Activated T-cell treated with anti-CD3 and anti-CD28 coated beads for 48 hours (primary cell): Measurements from ENCODE around the gene PDE9A.
"Not testable (repeated sequence)": the region's sequence is repeated elsewhere in the genome, so short reads cannot be mapped to it uniquely, and the experiment has no call there.

Experiments used
- DNase-seq: peaks from one replicate; pipeline ENCODE4 v3.0.0-alpha.2; 2020; ENCODE audit warnings: low read depth

PDE9A gene

DNA sequence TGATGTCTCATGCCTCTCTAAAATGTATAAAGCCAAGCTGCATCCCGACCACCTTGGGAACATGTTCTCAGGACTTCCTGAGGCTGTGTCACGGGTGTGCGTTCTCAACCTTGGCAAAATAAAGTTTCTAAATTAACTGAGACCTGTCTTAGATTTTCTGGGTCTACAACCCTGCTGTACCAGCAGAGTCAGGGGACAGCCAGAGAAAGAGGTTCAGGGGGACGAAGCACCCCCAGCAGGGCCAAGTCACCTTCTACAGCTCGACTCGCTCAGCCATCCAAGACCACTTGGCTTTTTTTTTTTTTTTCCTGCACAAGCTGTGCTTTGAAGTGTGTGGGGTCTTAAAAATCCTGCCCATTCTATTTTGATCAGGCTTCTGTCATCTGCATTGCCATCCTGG is 28.5 kb upstream of the PDE9A start:
- DNase-seq = no peak

DNA sequence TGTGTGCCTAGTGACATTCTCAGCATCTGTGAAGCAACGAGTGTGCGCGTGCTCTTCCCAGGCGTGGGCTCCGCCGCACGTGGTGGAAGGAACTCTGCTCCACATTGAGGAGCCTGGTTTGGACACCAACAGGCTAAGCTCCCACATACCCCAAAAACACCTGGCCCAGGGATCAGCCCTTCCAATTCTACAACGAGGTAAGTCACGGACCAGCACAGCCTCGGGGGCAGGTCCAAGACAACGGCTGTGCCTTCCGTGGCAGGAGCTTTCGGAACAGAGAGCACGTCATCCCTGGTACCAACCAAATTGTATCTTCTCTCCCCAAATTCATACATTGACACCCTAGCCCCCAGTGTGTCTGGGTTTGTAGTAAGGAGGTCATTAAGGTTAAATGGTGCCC is 27.2 kb upstream of the PDE9A start:
- DNase-seq = no peak

DNA sequence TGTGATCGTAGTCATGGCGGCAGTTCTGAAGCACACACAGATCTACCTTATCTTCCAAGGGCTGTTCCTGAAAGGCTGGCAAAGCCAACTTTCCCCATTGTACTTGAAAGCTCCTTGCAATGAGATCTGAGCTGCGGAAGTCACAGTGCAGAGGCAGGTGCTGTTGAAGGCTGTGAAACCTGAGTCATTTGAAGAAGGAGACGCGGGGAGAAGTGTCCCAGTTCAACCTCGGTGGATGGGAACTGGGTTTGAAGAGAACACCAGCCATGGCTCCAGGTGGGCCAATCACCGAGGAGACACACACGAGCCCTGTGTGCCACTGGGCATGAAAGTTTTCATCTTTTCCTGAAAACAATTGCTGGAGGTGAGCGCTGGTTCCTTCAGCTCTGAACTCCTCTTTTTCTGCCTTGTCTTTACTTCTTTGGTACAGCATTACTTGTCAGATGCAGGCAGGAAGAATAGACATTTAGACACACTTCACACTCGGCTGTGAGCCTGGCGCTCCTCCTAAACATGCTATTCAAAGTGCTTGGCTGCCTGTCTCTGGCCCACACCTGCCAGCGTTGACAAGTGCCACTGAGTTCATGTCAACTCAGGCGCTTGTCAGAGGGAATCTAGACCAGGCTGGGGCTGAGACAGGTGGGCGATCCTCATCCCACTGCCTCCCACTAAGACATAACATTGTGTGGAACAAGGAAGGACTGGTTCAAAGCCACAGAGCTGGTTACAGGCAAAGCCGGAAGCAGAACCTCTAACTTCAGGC is 25.7 kb upstream of the PDE9A start:
- no peak for DNase-seq

DNA sequence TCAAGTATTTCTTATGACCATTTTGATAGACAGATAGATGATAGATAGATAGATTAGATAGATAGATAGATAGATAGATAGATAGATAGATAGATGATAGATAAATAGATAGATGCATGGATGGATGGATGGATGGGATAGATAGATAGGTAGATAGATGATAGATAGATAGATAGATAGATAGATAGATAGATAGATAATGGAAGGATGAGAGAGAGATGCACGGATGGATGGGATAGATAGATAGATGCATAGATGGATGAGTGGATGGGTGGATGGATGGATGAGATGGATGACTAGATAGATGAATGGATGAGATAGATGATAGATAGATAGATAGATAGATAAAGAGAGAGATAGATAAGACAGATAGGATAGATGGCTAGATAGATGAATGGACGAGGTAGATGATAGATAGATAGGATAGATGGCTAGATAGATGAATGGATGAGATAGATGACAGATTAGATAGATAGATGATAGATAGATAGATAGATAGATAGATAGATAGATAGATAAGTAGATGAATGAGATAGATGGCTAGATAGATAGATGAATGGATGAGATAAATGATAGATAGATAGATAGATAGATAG is 24.9 kb upstream of the PDE9A start:
- not testable (repeated sequence) for DNase-seq

DNA sequence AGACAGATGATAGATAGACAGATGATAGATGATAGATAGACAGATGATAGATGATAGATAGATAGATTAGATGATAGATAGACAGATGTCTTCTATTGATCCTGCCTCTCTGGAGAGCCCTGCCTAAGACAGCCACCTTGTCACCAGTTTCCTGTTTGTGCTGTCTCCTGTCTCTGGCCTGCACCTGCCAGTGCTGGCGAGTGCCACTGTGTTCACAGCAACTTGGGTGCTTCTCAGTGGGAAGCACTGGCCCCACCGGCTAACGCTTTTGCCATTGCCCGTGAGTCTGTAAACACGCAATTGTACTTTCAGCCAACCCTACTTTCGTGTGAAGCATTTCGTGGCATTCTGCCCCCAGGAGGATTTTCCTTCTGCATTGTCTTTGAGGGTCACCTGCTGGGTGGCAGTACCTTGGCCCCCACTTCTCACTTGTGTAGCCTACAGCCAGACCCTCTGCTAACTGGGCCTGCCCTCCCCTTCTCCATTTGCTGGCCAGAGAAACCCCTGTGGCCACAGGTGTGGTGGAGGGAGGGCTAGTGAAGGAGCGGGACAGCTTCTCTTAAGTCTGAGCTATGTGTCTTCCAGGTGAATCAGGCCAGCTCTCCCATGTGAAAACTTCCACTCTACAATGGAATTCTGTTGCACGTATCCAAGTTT is 23.4 kb upstream of the PDE9A start:
- no peak for DNase-seq

DNA sequence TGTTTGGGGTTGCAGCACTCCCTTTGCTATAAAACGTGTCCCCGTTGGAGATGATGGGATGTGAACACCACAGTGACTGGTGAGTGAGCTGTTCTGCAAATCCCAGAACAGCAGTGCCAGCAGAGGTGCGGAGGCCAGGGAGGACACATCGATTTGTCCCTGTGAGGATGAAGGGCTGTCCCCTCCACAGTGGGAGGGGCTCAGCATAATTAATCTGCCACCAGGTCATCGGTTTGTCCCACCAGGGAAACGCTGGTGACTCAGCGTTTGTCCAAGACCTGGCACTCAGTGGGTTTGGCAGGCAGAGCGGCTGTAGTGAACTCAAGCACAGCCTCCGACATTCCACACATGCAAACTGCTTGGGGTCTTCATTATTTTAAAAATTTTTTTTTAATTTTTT is 22.8 kb upstream of the PDE9A start:
- no peak for DNase-seq

DNA sequence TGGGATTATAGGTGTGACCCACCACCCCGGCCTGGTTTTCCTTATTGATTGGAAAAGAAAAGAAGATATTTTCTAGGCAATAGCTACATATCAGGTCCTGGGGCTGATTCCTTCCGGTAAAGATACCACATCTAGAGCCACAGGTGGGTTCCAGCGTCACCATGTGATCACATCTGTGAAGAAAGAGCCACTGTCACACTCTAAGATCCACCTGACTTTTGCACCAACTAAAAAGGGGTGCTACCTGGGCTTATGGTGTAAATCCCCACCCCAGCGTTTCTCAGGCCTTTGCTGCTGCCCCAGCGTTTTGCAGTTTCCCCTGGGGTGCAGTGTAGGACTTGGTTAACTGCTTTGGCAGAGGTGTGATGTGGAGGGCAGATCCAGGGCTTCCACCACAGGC is 22.3 kb upstream of the PDE9A start:
- DNase-seq = no peak

DNA sequence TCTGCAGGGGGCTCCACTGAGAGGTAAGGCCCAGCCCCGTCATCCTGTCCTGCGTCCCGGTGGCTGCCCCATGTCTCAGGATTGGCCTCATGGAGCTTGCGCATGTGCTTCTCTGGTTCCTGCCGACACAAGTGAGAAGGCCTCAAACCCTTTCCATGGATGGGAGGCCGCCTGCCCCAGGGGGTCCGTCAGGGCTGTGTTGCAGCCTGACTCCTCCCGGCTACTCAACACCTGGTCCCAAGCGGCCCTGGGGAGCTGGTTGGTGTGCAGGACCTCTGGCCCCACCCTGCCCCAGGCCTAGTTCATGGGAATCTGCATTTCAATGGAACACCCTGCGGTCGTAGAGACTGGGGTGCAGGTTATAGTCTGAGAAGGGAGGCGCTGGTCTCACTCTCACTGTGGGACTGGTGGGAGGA is 21.1 kb upstream of the PDE9A start:
- DNase-seq = no peak

DNA sequence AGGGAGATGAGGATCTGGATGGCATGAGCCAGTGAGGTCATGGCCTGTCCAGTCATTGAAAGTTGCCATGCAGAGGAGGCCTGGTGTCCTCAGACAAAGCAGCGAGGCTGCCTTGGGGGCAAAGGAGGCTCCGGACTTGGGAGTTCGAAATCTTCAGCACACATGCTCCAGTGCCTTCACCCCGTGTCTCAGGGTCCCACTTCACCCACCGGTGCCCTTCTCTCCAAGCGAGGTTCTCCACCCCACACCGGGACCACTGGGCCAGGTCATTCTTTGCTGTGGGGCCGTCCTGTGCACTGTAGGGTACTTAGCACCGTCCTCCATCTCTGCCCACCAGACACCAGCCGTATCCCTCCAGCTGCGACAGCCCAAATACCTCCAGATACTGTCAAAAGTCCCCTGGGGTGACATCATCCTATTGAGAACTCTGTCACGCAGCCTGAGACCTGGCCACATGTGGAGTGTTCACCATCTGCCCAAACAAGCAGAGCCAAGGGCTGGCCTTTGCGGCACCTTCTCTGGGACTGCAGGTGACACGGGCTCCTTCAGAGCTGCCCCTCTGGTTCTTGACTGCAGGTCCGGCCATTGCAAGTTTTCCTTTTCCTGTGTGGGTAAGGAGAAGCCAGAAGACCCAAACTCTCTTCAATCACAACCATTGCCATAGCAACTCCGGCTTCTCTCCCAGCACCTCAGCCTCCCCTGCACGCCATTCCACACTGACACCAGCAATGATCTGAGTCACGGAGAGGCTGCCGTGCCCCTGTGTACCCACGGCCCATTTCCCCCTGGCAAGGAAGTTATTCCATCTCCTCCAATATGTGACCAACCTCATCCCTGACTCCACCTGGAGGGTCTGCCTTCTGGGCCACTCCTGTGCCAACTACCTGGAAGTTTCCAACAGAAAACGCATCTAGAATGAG is 20.4 kb upstream of the PDE9A start:
- DNase-seq = no peak

DNA sequence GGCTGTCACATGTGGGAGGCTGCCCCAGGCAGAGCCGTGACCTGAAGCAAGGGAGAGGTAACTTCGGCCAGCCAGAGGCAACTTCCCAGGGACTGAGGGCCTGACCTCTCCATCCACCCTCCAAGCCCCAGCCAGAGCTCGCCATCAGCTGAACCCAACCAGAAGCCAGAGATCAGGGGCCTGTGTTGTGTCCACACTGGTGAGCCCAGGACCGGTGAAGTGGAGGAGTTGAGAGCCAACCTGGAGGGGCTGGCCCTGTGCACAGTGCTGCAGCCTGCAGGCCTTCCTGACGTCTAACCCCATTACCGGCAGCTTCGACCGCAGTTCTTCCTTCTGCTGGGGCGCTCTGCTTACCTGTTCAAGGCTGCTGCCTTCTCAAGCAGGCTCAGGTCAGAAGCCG is 19.6 kb upstream of the PDE9A start:
- DNase-seq = no peak

DNA sequence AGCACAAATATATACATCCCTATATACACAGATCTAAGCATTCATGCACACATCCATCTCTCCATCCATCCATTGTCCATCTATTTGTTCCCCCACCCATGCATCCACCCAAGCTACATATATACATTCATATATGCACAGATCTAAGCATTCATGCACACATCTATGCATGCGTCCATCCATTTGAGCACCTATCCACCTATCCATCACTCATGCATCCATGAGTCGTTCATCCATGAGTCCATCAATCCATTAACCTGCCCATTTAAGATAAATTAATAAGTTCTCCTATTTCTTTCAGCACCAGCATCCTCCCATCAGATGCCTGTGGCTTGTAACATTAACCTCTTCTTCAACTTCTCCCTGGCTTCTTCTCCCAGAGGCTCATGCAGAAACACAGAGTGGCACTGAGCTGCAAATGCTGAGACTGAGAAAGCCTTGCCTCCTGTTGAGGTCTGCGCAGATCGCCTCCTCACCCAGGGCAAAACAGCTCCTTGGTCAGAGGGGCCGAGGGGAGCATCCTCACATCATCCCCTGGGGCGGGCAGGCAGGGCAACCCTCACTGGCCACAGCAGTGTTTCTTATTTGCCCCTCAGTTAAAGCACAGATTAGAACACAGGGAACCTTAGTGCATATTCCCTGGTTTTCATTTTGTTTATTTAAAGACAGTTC is 17.4 kb upstream of the PDE9A start:
- DNase-seq = no peak

DNA sequence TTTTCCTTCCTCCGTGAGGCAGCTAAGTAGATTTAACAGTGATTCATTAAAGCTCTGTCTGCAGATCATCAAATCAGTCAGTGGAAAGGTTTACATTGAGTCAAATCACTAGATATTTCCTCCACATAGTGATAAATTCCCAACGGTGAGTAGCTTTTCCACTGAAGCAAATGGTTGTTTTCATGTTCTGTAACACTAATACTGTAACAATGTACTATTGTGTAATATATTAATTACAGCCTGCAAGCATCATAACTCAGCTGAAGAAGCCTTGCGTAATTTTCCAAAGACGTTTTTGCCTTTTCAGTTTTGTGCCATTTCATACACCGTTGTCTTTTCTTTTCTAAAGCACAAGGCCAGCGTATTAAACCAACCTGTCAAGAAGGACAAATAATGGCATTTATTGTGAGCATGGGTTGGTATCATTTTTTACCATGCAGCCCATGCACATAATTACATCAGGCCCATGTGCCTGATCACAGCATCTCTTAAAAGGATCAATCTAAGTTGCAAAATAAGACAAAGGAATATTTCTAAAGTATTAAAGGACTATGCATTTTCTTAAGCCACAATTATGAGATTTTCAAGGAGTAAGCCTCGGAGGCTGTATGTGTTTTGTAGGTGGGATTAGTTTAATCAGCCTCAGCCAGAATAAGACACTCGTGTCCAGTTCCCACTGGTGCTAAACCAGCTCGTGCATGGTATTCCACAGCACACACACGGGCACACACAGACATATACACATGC is 16.7 kb upstream of the PDE9A start:
- no peak for DNase-seq

DNA sequence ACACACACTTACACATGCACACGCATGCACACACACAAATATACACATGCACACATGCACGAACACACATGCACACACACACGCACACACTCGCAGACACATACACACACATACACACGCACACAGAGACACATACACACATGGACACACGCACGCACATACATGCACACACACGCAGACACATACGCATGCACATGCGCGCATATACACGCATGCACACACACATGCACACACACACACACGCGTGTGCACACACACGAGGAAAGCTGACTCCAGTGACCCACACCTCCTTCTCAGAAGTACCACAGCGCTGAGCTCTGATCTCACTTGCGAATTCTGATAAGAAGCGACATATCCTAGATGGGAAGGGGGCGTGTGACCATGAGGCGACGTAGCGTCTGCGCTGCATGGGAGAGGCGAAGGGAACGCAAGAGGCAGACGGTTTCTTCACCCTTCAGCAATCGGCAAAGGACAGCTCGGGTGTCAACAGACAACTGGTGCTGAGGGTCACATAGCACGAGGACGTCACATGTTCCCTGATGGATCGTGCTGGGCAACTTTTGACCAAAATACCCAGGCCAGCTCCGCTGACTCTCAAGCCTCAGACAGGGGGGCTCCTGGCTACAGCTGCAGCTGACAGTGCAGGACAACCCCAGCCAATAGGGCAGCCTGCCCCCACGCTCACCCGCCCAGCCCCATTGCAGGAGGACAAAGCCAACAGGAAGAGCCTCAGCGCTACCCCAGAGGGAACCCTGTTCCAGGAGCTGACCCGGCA is 16.0 kb upstream of the PDE9A start:
- DNase-seq = no peak

DNA sequence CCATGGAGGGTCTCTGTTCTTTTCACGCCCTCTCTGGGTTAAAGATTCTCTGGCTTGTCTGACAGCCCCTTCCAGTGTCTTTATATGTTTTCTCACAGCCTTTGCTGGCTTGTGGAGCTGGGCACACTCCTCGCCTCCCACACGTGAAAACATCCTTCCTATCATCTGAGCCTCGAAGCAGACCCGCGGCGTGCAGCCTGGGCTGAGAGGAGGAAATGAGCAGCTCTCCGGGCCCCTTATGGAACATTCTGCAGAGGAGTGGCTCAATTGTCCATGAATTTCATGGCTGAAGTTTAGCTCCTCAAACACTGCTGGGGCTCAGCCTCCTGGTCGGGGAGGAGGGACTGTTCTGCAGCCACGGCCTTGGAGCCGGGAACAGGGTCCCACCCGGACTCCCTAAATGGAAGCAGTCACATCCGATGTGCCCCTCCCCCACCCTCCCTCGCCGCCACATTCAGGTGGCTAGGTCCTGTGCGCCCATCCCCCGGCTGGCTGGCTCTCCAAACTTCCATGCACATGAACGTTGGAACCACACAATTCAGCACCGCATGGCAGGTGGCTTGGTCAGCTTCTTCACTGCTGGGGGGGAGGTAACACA is 15.1 kb upstream of the PDE9A start:
- DNase-seq = no peak

DNA sequence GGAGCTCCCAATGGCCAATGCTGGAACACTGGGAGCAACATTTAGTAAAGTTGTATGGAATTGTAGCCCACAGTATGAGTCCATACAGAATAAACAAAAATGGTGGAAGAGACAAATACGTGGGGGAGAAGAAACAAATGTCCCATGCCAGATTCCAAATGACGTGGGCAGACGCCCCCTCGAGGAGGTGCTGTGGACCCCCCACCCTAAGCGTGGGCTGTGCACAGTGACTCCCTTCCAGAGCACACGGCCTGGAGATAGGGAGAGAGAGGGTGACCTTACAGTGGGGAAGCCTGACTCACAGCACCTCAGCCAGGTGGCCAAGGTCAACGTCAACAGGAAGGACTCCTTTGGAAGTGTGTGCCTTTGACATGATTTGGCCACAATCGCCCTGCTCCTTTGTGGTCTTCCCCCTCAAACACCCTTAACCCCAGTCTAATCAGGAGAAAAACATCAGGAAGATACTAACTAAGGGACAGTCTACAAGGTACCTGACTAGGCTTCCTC is 13.7 kb upstream of the PDE9A start:
- DNase-seq = no peak

DNA sequence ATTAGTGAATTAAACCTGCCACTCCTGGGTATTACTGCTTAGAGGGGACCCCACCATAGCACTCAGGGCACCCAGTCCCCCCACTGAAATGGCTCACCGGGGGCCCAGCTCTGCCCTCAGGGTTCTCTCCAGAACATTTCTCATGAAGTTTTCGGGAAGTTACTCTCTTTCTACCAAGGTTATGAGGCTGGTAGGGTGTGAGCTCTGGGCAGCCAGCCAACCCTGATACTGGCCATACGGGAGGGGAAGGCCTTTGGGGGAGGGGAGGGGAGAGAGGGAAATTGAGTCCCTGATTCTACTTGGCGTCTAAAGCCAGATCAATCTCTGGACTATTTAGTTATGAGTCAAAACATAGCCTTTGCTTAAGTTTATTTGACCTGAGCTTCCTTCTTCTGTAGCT is 12.9 kb upstream of the PDE9A start:
- DNase-seq = no peak

DNA sequence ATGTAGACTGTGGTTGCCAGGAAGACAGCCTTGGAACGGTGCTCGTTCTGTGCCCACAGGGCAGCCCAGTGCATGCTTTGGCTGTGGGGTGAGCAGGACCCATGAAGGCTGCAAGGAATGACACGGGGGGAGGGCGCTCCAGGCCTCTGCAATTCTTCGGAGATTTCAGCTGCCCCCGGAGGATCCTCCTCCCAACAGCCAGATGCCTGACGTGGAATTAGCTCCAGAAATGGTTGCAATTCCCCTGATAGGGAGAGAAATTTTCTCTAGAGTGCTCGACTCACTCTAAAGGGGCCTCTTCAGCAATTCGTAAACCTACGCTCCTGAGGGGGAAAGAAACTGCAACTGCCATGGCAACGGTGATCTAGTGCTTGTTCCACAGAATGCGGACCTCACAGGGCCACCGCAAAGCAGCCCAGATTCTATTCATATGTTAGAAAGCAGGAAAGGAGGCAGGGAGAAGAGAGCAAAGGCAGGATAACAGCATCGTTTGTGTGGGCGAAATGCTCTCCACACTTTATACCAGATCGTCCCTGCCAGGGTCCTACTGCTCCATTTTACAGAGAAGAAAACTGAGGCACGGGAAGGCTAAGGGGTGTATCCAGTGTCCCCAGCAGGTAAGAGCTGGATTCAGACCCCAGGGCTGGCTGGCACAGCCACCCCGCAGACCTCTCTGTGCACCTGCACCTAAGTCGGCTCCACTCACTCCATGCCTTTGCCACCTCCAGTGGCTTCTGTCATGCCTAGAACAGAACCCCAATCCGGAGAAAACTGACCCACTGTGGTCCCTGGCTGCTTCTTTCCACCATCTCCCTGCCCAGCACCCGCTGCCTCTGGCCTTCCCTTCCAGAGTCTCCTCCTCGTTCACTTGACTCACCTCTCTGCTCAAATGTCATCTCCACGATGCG is 11.9 kb upstream of the PDE9A start:
- no peak for DNase-seq

DNA sequence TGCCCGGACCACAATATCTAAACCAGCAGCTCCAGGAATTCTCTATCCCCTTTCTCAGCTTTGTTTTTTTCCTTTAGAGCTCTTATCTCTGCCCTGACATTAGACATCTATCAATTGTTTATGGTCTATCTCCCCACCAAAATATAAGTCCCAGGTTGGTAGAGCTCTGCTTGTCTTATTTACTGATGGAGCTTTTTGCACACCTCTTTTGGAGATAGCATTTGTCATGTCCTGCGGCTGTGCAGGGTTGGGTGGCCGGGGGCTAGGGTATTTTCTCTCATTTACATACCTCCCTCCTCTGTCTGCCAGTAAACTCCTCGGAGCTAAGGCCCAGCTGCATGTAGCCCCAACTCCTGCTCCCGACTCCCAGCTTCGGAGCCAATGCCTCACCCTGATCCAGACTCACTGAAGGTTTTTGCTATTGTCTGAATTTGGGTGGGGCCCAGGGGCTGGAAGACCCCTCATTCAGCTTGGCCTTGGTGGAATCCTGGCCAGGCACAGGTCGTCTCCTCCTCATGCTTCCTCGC is 11.1 kb upstream of the PDE9A start:
- DNase-seq = no peak
